Mesodermal cell (in vitro differentiated cells): ENCODE data around the gene MCOLN1.

ENCODE experiments used
- H3K27ac ChIP-seq: 2 replicates; pipeline ENCODE4 v1.7.0; 2013; ENCODE audit warnings: mild to moderate bottlenecking, low read depth, low read length, moderate library complexity; ENCODE audit not compliant: severe bottlenecking
- H3K36me3 ChIP-seq: 2 replicates; pipeline ENCODE4 v1.7.1; 2013; ENCODE audit warnings: mild to moderate bottlenecking, low read length, moderate library complexity; ENCODE audit not compliant: control insufficient read depth, insufficient read depth
- H3K4me1 ChIP-seq: one replicate; pipeline ENCODE4 v1.7.1; 2013; ENCODE audit warnings: mild to moderate bottlenecking, low read length; ENCODE audit not compliant: insufficient read depth, control insufficient read depth, poor library complexity, severe bottlenecking
- H3K4me3 ChIP-seq: 2 replicates; pipeline ENCODE4 v1.7.0; 2013; ENCODE audit warnings: low read length, control low read depth, mild to moderate bottlenecking; ENCODE audit not compliant: insufficient read depth, poor library complexity, severe bottlenecking; ENCODE audit errors: extremely low read depth
- H3K9me3 ChIP-seq: 2 replicates; pipeline ENCODE4 v1.7.1; 2013; ENCODE audit warnings: mild to moderate bottlenecking, low read length, moderate library complexity; ENCODE audit not compliant: control insufficient read depth
- WGBS, 2 experiments: methylation state at CpG; one replicate each; pipeline ENCODE4 v1.1.5; 2013; ENCODE audit warnings: missing lambda C conversion rate in 2 of 2; ENCODE audit not compliant: insufficient coverage in 2 of 2; 5-methylcytosine and 5-hydroxymethylcytosine counted together

The MCOLN1 gene

DNA sequence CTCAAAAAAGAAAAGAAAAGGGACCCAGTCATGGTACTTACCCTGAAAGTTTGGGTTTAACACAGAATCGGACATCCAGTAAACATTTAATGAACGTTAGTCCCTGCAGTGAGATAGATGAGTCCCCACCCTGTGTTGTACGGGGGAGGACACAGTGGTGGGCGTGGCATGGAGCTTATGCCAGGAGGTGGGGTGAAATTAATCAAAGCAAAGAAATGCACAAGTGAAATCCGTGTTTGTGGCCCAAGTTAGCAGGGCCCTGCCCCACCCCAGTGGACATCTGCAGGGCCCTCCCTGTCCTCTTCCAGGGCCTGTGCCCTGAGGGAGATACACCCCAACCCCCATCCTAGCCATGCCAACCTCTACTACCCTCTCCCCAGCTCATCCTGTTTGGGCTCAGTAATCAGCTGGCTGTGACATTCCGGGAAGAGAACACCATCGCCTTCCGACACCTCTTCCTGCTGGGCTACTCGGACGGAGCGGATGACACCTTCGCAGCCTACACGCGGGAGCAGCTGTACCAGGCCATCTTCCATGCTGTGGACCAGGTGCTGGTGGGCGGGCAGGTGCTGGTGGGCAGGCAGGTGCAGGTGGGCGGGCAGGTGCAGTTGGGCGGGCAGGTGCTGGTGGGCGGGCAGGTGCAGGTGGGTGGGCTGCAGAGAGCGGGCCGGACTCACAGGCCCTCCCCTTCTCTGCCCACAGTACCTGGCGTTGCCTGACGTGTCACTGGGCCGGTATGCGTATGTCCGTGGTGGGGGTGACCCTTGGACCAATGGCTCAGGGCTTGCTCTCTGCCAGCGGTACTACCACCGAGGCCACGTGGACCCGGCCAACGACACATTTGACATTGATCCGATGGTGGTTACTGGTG is 3.9 kb downstream of the MCOLN1 start:
- Histone ChIP-seq H3K4me3 (no peak overlapping the region), H3K27ac (no peak overlapping the region), H3K4me1 (peaks cover 9% of the 10 kb centered on the region), H3K9me3 (no peaks in the 10 kb centered on the region), H3K36me3 (peaks cover 49% of the 10 kb centered on the region)
- 92 to 95% methylated on average over 20 to 21 of the region's 31 CpGs for WGBS, 2 experiments

- Histone ChIP-seq H3K4me1 (peaks cover 9% of the 10 kb centered on the region), H3K9me3 (no peaks in the 10 kb centered on the region), H3K4me3 (no peak overlapping the region), H3K27ac (no peak overlapping the region), H3K36me3 (peaks cover 58% of the 10 kb centered on the region)
- 93% methylated on average over 17 to 20 of the region's 25 CpGs for WGBS, 2 experiments
These were observed 5.2 kb downstream of the MCOLN1 start for GRCh38 chr19:7527516-7528191.

GRCh38 chr19:7528192-7528519 is 5.7 kb downstream of the MCOLN1 start:
- H3K4me3 ChIP-seq: no peak overlapping the region
- H3K4me1 ChIP-seq: peaks cover 8% of the 10 kb centered on the region
- WGBS, 2 experiments: 87 to 93% methylated on average over 7 of the region's 7 CpGs
- H3K9me3 ChIP-seq: no peaks in the 10 kb centered on the region
- H3K36me3 ChIP-seq: peaks cover 60% of the 10 kb centered on the region
- H3K27ac ChIP-seq: no peak overlapping the region

DNA sequence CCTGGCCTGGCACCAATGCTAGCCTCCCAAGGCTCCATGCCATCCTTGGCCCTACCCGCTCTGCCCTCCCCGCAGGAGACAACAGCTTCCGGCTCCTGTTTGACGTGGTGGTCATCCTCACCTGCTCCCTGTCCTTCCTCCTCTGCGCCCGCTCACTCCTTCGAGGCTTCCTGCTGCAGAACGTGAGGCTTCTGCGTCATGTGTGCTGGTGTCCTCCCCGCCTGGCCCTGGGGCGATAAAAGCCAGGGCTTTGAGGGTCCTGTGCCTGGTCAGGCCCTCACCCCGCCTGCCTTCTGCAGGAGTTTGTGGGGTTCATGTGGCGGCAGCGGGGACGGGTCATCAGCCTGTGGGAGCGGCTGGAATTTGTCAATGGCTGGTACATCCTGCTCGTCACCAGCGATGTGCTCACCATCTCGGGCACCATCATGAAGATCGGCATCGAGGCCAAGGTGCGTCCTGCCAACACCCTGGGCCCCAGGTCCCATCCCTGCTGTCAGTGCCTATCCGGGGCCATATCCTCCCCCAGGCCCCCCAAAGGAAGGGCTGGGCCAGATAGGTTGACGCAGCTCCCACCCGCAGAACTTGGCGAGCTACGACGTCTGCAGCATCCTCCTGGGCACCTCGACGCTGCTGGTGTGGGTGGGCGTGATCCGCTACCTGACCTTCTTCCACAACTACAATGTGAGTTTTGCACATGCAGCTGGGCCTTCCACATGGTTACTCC is 6.3 kb downstream of the MCOLN1 start:
- Histone ChIP-seq H3K36me3 (peaks cover 63% of the 10 kb centered on the region), H3K27ac (no peak overlapping the region)
- 94% methylated on average over 27 to 32 of the region's 32 CpGs for WGBS, 2 experiments

GRCh38 chr19:7529246-7529600 is 6.8 kb downstream of the MCOLN1 start:
- Histone ChIP-seq H3K4me1 (peaks cover 7% of the 10 kb centered on the region), H3K9me3 (no peaks in the 10 kb centered on the region), H3K36me3 (peaks cover 63% of the 10 kb centered on the region), H3K4me3 (no peak overlapping the region), H3K27ac (no peak overlapping the region)
- WGBS, 2 experiments: 86 to 88% methylated on average over 13 to 14 of the region's 15 CpGs

More for the DNA sequence above, 6.3 kb downstream of the MCOLN1 start:
- H3K4me3 ChIP-seq: no peak overlapping the region
- no peaks in the 10 kb centered on the region for H3K9me3 ChIP-seq
- H3K4me1 ChIP-seq: peaks cover 8% of the 10 kb centered on the region

DNA sequence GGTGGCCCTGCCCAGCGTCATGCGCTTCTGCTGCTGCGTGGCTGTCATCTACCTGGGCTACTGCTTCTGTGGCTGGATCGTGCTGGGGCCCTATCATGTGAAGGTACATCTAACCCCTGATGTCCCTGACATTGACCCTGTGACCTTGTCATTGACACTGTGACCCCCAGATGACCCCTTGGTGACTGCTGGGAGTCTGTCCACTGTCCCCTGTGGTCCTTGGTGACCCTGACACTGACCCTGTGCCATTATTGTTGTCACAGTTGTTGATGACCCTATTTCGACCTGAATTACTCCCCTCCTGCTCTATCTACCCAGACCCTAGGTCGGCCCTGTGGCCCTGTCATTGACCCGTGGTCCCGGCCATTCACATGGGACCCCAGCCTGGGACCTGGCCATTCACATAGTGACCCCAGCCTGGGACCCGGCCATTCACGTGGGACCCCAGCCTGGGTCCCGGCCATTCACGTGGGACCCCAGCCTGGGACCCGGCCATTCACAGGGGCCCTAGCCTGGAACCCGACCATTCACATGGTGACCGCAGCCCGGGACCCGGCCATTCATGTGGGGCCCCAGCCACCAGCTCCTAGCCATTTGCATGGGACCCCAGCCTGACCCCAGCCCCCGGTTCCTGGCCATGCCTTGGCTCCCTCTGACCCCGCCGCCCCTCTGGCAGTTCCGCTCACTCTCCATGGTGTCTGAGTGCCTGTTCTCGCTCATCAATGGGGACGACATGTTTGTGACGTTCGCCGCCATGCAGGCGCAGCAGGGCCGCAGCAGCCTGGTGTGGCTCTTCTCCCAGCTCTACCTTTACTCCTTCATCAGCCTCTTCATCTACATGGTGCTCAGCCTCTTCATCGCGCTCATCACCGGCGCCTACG is 7.4 kb downstream of the MCOLN1 start:
- peaks cover 7% of the 10 kb centered on the region for H3K4me1 ChIP-seq
- peaks cover 59% of the 10 kb centered on the region for H3K36me3 ChIP-seq
- no peak overlapping the region for H3K4me3 ChIP-seq
- no peaks in the 10 kb centered on the region for H3K9me3 ChIP-seq
- WGBS, 2 experiments: 93 to 95% methylated on average over 30 to 33 of the region's 33 CpGs
- H3K27ac ChIP-seq: no peak overlapping the region

- Histone ChIP-seq H3K36me3 (peaks cover 53% of the 10 kb centered on the region), H3K4me3 (peak overlapping the region; percentile 84), H3K4me1 (peaks cover 7% of the 10 kb centered on the region), H3K27ac (peak overlapping the region; percentile 93), H3K9me3 (no peaks in the 10 kb centered on the region)
- WGBS, 2 experiments: 79 to 82% methylated on average over 17 to 19 of the region's 30 CpGs
These were observed 11.0 kb downstream of the MCOLN1 start for GRCh38 chr19:7533281-7533885.

GRCh38 chr19:7533925-7534480 is 11.6 kb downstream of the MCOLN1 start:
- peaks cover 55% of the 10 kb centered on the region for H3K36me3 ChIP-seq
- no peaks in the 10 kb centered on the region for H3K9me3 ChIP-seq
- H3K4me3 ChIP-seq: peak overlapping the region; percentile 84
- peaks cover 7% of the 10 kb centered on the region for H3K4me1 ChIP-seq
- WGBS, 2 experiments: 0% methylated on average over 35 to 37 of the region's 41 CpGs
- peak overlapping the region; percentile 93 for H3K27ac ChIP-seq

- Histone ChIP-seq H3K4me3 (peak overlapping the region; percentile 84), H3K4me1 (peaks cover 7% of the 10 kb centered on the region)
- 0% methylated on average over 21 to 23 of the region's 27 CpGs for WGBS, 2 experiments
These were observed 12.2 kb downstream of the MCOLN1 start for GRCh38 chr19:7534531-7535046.

More at GRCh38 chr19:7534531-7535046, 12.2 kb downstream of the MCOLN1 start:
- Histone ChIP-seq H3K36me3 (peaks cover 54% of the 10 kb centered on the region), H3K27ac (peak overlapping the region; percentile 93), H3K9me3 (no peaks in the 10 kb centered on the region)
